ENCODE measurements around the gene DDX10. TPM values are rescaled to one million over a fixed set of nuclear protein-coding genes. Genes with fewer than 3 reads are reported as not detected.

DDX10 gene
- total RNA-seq, 1 experiment from 2014 or later = 43.4 TPM

DNA sequence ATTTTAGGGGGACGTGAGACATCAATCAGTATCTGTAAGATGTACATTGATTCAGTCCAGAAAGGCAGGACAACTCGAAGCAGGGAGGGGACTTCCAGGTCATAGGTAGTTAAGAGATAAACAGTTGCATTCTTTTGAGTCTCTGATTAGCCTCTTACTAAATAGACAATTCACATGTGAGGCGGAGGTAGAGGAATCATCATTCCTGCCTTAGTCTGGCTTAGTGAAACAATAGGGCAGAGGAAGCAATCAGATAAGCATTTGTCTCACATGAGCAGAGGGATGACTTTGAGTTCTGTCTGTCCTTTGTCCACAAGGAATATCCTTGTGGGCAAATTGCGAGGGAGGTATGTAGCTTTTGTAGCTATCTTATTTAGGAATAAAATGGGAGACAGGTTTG lies 248.3 kb downstream of the DDX10 start:
- no peaks in the 10 kb centered on the region for H3K9me3 ChIP-seq (replicated peaks)
- no peaks in the 10 kb centered on the region for H3K36me3 ChIP-seq
- no peak overlapping the region for H3K4me3 ChIP-seq
- H3K4me1 ChIP-seq = peaks cover 4% of the 10 kb centered on the region; the same call in 1 of the 2 replicates
- no peak for DNase-seq
- H3K27me3 ChIP-seq = no peaks in the 10 kb centered on the region
- no peak overlapping the region for H3K27ac ChIP-seq

DNA sequence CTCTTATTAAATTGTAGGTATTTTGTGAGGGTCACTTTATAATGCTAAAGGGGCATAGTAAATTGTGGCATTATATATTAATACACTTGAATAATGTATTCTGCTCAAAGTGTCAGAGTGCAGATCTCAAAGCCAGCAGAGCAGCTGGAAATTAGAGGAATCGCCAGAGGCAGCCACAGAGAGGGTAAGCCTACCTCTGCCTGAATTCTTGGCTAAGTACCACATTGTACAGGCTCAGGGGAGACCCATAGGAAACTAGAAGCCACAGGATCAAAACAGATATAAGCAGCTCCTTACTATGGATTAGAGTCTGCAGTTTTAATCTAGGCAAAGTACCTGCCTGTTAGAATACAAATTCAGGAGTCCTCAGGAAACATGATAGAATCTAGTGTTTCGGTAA lies 249.3 kb downstream of the DDX10 start:
- Histone ChIP-seq H3K36me3 (no peaks in the 10 kb centered on the region; the same call in 1 of the 2 replicates), H3K27me3 (no peaks in the 10 kb centered on the region), H3K4me1 (peaks cover 4% of the 10 kb centered on the region; the same call in 1 of the 2 replicates), H3K27ac (no peak overlapping the region), H3K4me3 (no peak overlapping the region), H3K9me3 (replicated peaks) (no peaks in the 10 kb centered on the region)
- DNase-seq = peak; percentile 10 to 50

GRCh38 chr11:108914981-108915380 lies 250.1 kb downstream of the DDX10 start:
- DNase-seq = no peak
- Histone ChIP-seq H3K4me1 (peaks cover 4% of the 10 kb centered on the region; the same call in 1 of the 2 replicates), H3K36me3 (no peaks in the 10 kb centered on the region; the same call in 1 of the 2 replicates), H3K27me3 (no peaks in the 10 kb centered on the region), H3K27ac (no peak overlapping the region), H3K9me3 (replicated peaks) (no peaks in the 10 kb centered on the region), H3K4me3 (no peak overlapping the region)

DNA sequence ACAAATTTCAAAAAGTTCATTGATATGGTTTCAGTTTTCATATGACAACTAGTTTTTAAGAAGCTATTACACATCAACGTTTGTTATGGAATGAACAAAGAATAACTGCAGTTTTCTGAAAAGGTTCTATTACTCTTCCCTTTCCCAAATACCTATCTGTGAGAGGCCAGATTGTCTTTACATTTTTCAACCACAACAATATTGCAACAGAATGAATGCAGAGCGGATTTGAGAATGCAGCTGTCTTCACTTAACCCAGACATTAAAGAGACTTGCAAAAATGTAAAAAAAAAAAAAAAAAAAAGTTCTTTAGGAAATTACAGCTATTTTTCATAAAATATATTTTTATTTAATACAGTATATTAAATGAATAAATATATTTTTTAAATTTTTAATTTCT lies 250.8 kb downstream of the DDX10 start:
- Histone ChIP-seq H3K36me3 (no peaks in the 10 kb centered on the region; the same call in 1 of the 2 replicates), H3K27ac (no peak overlapping the region), H3K27me3 (no peaks in the 10 kb centered on the region), H3K4me1 (peaks cover 4% of the 10 kb centered on the region; the same call in 1 of the 2 replicates), H3K4me3 (no peak overlapping the region), H3K9me3 (replicated peaks) (no peaks in the 10 kb centered on the region)
- DNase-seq = peak in 1 of 2 experiments; percentile 17

- no peaks in the 10 kb centered on the region; the same call in 1 of the 2 replicates for H3K36me3 ChIP-seq
- no peak overlapping the region for H3K27ac ChIP-seq
- H3K4me3 ChIP-seq = no peak overlapping the region
- peaks cover 4% of the 10 kb centered on the region; the same call in 1 of the 2 replicates for H3K4me1 ChIP-seq
- DNase-seq = no peak
- H3K27me3 ChIP-seq = no peaks in the 10 kb centered on the region
- H3K9me3 ChIP-seq (replicated peaks) = no peaks in the 10 kb centered on the region
Observed at GRCh38 chr11:108916290-108916689, 251.4 kb downstream of the DDX10 start.

GRCh38 chr11:108916935-108917334 lies 252.1 kb downstream of the DDX10 start:
- H3K9me3 ChIP-seq (replicated peaks) = no peaks in the 10 kb centered on the region
- H3K4me1 ChIP-seq = peaks cover 4% of the 10 kb centered on the region; the same call in 1 of the 2 replicates
- DNase-seq = no peak
- no peak overlapping the region for H3K27ac ChIP-seq
- no peak overlapping the region for H3K4me3 ChIP-seq
- H3K27me3 ChIP-seq = no peaks in the 10 kb centered on the region
- H3K36me3 ChIP-seq = no peaks in the 10 kb centered on the region; the same call in 1 of the 2 replicates

- no peak overlapping the region for H3K4me3 ChIP-seq
- no peak overlapping the region for H3K27ac ChIP-seq
- H3K9me3 ChIP-seq (replicated peaks) = no peaks in the 10 kb centered on the region
- H3K36me3 ChIP-seq = no peaks in the 10 kb centered on the region; the same call in 1 of the 2 replicates
- H3K4me1 ChIP-seq = no peaks in the 10 kb centered on the region
- H3K27me3 ChIP-seq = no peaks in the 10 kb centered on the region
- no peak for DNase-seq
Observed at GRCh38 chr11:108921211-108921610, 256.3 kb downstream of the DDX10 start.

DNA sequence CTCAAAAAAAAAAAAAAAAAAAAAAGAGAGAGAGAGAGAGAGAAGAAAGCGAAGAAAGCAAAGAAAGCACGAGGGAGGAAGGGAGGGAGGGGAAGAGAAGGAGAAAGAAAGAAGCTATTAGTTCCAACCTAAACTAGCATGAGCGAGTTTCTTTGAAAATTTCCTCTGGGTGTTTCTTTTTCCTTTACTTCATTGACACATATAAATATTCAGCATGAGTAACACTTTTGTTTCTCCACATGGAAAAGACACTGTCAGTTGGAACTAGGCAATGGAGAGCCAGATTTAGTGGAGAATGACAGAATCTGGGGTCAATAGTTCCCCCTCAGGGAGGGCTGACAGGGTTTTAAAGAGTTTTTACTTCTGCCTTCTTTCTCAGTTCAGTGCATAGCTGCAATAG lies 257.4 kb downstream of the DDX10 start:
- H3K27ac ChIP-seq = no peak overlapping the region
- H3K9me3 ChIP-seq (replicated peaks) = no peaks in the 10 kb centered on the region
- no peaks in the 10 kb centered on the region for H3K27me3 ChIP-seq
- no peaks in the 10 kb centered on the region for H3K4me1 ChIP-seq
- no peaks in the 10 kb centered on the region; the same call in 1 of the 2 replicates for H3K36me3 ChIP-seq
- no peak for DNase-seq
- no peak overlapping the region for H3K4me3 ChIP-seq

DNA sequence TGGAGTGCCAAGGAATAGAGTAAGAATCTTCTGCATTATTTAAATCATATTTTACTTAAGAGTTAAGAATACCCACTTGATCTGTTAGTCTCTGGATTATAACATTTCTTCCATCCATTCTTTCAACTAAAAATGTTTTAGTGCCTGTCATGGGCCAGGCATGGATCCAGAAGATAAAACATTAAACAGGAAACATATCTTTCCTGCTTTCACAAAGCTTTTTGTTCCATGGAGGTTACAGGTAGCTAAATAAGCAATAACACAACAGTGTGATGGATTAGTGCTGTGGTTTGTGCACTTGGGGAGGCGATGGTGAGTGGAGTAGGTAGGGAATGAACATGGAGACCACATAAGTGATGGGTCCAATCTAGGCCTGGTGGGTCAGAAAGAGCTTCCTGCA lies 258.5 kb downstream of the DDX10 start:
- Histone ChIP-seq H3K9me3 (replicated peaks) (no peaks in the 10 kb centered on the region), H3K4me3 (no peak overlapping the region), H3K36me3 (no peaks in the 10 kb centered on the region; the same call in 1 of the 2 replicates), H3K27me3 (no peaks in the 10 kb centered on the region), H3K27ac (no peak overlapping the region), H3K4me1 (no peaks in the 10 kb centered on the region)
- no peak for DNase-seq

GRCh38 chr11:108926171-108926840 lies 261.4 kb downstream of the DDX10 start:
- no peaks in the 10 kb centered on the region for H3K9me3 ChIP-seq (replicated peaks)
- no peak overlapping the region for H3K4me3 ChIP-seq
- H3K27me3 ChIP-seq = no peaks in the 10 kb centered on the region
- no peaks in the 10 kb centered on the region for H3K4me1 ChIP-seq
- no peak for DNase-seq
- no peaks in the 10 kb centered on the region for H3K36me3 ChIP-seq
- H3K27ac ChIP-seq = no peak overlapping the region

DNA sequence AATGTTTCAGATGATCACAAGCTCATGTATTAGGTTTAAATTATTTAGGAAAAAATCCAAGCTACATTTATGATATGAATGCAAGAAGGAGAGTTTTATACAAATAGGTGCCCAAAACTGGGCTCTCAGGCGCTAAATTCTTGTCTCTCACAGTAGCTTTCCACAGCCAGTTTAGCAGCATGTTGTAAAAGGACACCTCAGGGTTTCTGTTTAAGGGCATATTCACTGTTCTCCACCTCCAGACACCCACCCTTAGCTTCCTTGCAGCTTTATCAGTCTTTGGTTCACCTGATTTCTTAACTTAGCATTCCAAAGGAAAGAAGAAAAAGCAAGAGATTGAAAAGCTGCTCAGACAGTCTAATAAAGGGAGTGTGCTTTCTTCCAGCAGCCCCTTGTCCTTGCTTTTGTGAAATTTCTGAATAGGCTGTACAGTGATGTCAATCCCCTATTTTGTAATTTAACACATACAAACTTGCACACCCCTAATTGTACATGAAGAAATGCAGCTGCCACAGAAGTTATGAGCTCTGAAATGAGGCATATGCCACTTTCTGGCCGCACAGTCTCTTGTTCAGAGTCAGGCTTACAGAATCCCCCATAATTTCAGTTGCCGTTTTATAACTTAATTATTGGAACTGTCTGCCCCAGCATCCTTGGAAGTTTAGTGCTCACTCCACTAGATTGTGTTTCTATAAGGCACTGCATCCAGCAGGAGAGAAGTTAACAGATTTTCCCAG lies 262.1 kb downstream of the DDX10 start:
- no peaks in the 10 kb centered on the region for H3K9me3 ChIP-seq (replicated peaks)
- H3K27me3 ChIP-seq = no peaks in the 10 kb centered on the region
- H3K4me3 ChIP-seq = no peak overlapping the region
- no peak overlapping the region for H3K27ac ChIP-seq
- DNase-seq = no peak
- H3K36me3 ChIP-seq = no peaks in the 10 kb centered on the region
- H3K4me1 ChIP-seq = no peaks in the 10 kb centered on the region

- H3K4me1 ChIP-seq = no peaks in the 10 kb centered on the region
- no peak for DNase-seq
- H3K27me3 ChIP-seq = no peaks in the 10 kb centered on the region
- no peaks in the 10 kb centered on the region for H3K36me3 ChIP-seq
- H3K9me3 ChIP-seq (replicated peaks) = no peaks in the 10 kb centered on the region
- no peak overlapping the region for H3K4me3 ChIP-seq
- no peak overlapping the region for H3K27ac ChIP-seq
Observed at GRCh38 chr11:108927791-108928545, 263.1 kb downstream of the DDX10 start.

- Histone ChIP-seq H3K36me3 (no peaks in the 10 kb centered on the region), H3K27me3 (no peaks in the 10 kb centered on the region), H3K9me3 (replicated peaks) (no peaks in the 10 kb centered on the region), H3K27ac (no peak overlapping the region), H3K4me1 (no peaks in the 10 kb centered on the region), H3K4me3 (no peak overlapping the region)
- DNase-seq = no peak
Observed at GRCh38 chr11:108929241-108929640, 264.4 kb downstream of the DDX10 start.

DNA sequence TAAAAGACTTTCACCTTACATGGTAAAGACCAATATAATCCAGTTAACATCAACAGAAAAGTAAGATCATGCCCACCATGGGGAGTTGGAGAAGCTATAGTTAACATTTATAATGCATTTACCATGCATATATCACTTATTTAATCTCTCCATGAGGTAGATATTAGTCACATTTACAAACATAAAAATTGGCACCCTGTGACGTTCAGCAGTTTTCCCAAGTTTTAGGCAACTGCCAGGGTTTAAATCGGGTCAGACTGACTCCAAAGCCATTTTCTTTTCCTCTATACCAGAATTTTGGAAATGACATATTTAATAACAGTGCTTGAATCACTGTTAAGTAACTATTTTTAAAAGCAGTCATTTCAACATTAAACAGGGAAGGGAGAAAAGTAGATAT lies 266.3 kb downstream of the DDX10 start:
- Histone ChIP-seq H3K27me3 (no peaks in the 10 kb centered on the region), H3K27ac (no peak overlapping the region), H3K9me3 (replicated peaks) (no peaks in the 10 kb centered on the region), H3K36me3 (no peaks in the 10 kb centered on the region), H3K4me3 (no peak overlapping the region), H3K4me1 (no peaks in the 10 kb centered on the region)
- DNase-seq = no peak

- no peaks in the 10 kb centered on the region for H3K9me3 ChIP-seq (replicated peaks)
- H3K27me3 ChIP-seq = no peaks in the 10 kb centered on the region
- DNase-seq = no peak
- no peaks in the 10 kb centered on the region for H3K36me3 ChIP-seq
- no peaks in the 10 kb centered on the region for H3K4me1 ChIP-seq
- no peak overlapping the region for H3K27ac ChIP-seq
- no peak overlapping the region for H3K4me3 ChIP-seq
Observed at GRCh38 chr11:108933630-108934029, 268.8 kb downstream of the DDX10 start.
